ENCODE measurements around the gene NOP10. TPM values are rescaled to one million over a fixed set of nuclear protein-coding genes. Genes with fewer than 3 reads are reported as not detected.
A peak's percentile ranks its signal among the peaks of the same experiment; 100 is the strongest.

Gene NOP10
- total RNA-seq, 1 donor from 2014 or later = 116 TPM

DNA sequence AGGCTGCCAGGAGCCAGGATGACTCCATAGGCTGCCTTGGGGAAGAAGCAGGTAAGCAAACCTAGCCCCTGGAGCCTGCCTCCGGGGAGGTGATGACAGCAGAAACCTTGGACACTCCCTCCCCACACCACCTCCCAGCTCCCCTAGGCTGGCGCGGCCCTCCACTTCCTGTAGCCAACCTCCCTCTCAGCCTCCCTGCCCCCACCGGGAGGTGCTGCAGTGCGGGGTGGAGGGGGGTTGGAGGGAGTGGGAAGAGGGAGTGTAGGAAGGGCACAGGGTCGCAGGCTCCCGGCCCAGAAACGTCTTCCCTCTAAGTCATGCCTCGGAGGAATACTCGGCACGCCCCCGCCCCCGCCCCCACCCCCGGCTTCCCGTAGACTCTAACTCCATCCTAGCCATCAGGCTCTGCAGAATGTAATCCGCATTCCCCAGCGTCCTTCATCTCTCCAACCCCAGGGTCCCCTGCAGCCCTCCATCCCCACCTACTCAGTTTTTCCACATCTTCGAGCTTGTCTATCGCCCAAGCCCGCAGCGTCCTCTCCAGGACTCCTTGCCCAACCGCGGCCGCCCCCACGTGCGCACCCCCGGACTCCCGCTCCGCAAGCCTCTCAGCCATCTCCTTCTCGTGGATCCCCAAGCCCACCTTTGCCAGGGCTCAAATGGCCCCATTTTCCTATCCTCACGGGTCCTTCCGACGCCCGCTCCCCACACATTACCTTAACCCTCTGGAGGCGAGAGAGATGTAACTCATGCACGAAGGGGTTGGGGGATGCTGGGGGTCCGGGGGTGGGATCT lies 23.5 kb upstream of the NOP10 start:
- H3K4me3 Mint-ChIP-seq = peak overlapping the region; percentile 94
- CTCF ChIA-PET = interaction anchor here (0.7 to 5.2 kb wide), 12 partner anchors 8 to 303 kb away, joined by 3 to 78 read pairs (median 4); partner anchors contain the start of genes EMC7, NOP10, NUTM1 and PGBD4
- no peaks in the 10 kb centered on the region for H3K9me3 Mint-ChIP-seq
- H3K36me3 Mint-ChIP-seq (ENCODE audit: low read depth) = peaks cover 24% of the 10 kb centered on the region
- POLR2A ChIA-PET = interaction anchor here (0.6 to 4.3 kb wide), 19 partner anchors 10 to 1180 kb away, joined by 3 to 64 read pairs (median 4); partner anchors contain the start of genes AQR, DPH6, EMC7 and GOLGA8B
- ATAC-seq (ENCODE audit: low read depth) (no peak), DNase-seq (peak; percentile 27)
- intact Hi-C loops (cut with micrococcal nuclease) = loop anchor here (1.0 to 10.0 kb wide), 11 partner anchors 23 to 618 kb away; partner anchors contain the start of genes GOLGA8A, KATNBL1, NOP10 and NUTM1
- TF ChIP-seq, protein P1, sequence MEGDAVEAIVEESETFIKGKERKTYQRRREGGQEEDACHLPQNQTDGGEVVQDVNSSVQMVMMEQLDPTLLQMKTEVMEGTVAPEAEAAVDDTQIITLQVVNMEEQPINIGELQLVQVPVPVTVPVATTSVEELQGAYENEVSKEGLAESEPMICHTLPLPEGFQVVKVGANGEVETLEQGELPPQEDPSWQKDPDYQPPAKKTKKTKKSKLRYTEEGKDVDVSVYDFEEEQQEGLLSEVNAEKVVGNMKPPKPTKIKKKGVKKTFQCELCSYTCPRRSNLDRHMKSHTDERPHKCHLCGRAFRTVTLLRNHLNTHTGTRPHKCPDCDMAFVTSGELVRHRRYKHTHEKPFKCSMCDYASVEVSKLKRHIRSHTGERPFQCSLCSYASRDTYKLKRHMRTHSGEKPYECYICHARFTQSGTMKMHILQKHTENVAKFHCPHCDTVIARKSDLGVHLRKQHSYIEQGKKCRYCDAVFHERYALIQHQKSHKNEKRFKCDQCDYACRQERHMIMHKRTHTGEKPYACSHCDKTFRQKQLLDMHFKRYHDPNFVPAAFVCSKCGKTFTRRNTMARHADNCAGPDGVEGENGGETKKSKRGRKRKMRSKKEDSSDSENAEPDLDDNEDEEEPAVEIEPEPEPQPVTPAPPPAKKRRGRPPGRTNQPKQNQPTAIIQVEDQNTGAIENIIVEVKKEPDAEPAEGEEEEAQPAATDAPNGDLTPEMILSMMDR (IDR thresholded peaks at IDR 0.05) = no peak
- peak overlapping the region; percentile 72 for H3K27ac Mint-ChIP-seq
- H3K4me1 Mint-ChIP-seq = peaks cover 45% of the 10 kb centered on the region
- no peaks in the 10 kb centered on the region for H3K27me3 Mint-ChIP-seq

DNA sequence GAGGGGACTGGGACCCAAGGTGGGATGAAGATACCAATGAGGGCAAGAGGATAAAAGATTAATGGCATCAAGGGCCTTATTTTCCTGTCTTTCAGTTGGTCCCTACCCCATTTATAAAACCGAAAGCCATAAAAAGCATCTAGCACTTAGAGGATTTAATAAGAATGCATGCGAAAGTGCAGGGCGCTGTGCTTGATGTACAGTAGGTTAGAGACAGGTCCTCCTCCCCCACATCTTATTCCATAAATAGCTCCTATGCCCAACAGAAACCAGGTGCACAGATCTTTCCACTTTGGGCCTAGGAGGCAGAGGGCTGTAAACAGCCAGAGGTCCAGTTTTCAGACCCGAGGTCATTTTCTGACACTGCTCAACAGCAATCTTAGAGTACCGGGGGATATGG lies 22.9 kb upstream of the NOP10 start:
- no peak for DNase-seq
- CTCF ChIA-PET = interaction anchor here (4.2 to 5.2 kb wide), 2 partner anchors 22 to 124 kb away, joined by 32 to 78 read pairs; partner anchors contain the start of genes NOP10 and NUTM1
- Mint-ChIP-seq H3K36me3 (ENCODE audit: low read depth) (peaks cover 24% of the 10 kb centered on the region), H3K27me3 (no peaks in the 10 kb centered on the region), H3K4me1 (peaks cover 45% of the 10 kb centered on the region), H3K4me3 (peak overlapping the region; percentile 94), H3K9me3 (no peaks in the 10 kb centered on the region), H3K27ac (no peak overlapping the region)
- TF ChIP-seq, protein P1 (IDR thresholded peaks at IDR 0.05) = no peak
- intact Hi-C loops (cut with micrococcal nuclease) = loop anchor here (2.0 to 10.0 kb wide), 3 partner anchors 34 to 619 kb away; partner anchors contain the start of genes GOLGA8A and ZNF770
- ATAC-seq (ENCODE audit: low read depth) = no peak
- POLR2A ChIA-PET = interaction anchor here (0.6 to 4.3 kb wide), 7 partner anchors 9 to 304 kb away, joined by 3 to 64 read pairs (median 5); partner anchors contain the start of genes EMC7, NOP10, NUTM1 and PGBD4

DNA sequence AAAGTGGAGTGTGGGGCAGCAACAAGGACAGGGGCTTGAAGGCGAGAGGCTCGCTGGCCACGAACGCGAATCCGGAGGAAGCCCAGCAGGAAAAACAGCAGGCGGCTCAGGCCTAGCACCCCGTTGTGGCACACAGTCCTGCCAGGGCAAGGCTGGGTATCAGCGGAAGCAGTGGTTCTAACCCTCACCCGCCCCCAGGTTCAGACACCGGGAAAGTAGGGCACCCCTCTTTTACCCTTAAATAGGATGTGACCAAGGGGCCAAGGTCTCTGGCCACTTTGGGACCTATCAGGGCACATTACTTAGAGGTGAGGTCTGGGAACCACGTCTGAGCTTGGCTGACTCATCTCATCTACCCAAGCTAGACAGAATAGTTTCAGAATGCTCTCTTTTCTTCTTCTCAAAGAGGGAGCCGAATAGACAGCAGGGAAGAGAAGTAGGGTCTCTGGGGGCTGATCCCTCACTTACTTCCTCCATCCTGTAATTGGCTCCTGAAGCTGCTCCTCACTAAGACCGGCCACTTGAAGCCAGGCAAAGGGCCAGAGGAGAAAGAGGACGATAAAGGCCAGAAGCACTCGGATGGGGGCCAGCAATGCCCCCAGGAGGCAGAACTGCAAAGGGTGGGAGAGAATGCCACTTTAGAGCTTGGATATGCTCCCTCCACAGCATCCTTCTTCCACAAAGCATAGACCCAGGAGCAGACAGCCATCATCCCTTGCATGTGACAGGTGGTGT lies 22.3 kb upstream of the NOP10 start:
- Mint-ChIP-seq H3K9me3 (no peaks in the 10 kb centered on the region), H3K4me3 (peak overlapping the region; percentile 94), H3K27ac (no peak overlapping the region), H3K4me1 (peaks cover 42% of the 10 kb centered on the region), H3K36me3 (ENCODE audit: low read depth) (peaks cover 28% of the 10 kb centered on the region), H3K27me3 (no peaks in the 10 kb centered on the region)
- DNase-seq (no peak), ATAC-seq (ENCODE audit: low read depth) (no peak)
- TF ChIP-seq, protein P1 (IDR thresholded peaks at IDR 0.05) = no peak
- ChIA-PET CTCF (interaction anchor here (4.2 to 5.2 kb wide), 2 partner anchors 22 to 123 kb away, joined by 32 to 78 read pairs; partner anchors contain the start of genes NOP10 and NUTM1), POLR2A (interaction anchor here (0.6 to 4.3 kb wide), 6 partner anchors 9 to 303 kb away, joined by 3 to 64 read pairs (median 4); partner anchors contain the start of genes EMC7, NOP10, NUTM1 and PGBD4)
- intact Hi-C loops (cut with micrococcal nuclease) = loop anchor here (5.0 to 10.0 kb wide), 2 partner anchors 33 to 620 kb away; partner anchors contain the start of gene ZNF770

DNA sequence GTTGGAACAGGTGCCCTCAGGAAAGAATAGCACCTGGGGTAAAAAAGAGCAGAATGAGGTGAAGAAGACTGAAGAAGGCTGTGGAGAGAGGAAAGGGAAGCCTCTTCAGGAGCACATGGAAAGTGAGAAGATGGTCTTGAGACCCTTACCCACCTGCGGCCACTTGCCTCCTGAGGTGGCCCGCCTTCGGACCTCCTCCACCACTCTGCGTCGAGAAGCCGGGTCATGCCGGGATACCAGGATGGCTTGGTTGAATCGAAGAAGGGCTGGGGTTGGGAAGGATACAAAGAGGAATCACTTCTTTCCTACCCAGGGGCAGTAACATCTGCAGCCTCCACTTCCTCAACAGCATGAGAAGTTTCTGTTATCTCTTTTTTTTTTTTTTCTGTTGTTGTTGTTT lies 21.1 kb upstream of the NOP10 start:
- DNase-seq (no peak), ATAC-seq (ENCODE audit: low read depth) (no peak)
- Mint-ChIP-seq H3K36me3 (ENCODE audit: low read depth) (peaks cover 38% of the 10 kb centered on the region), H3K9me3 (no peaks in the 10 kb centered on the region), H3K4me1 (peaks cover 32% of the 10 kb centered on the region), H3K4me3 (no peak overlapping the region), H3K27ac (no peak overlapping the region), H3K27me3 (no peaks in the 10 kb centered on the region)
- TF ChIP-seq, protein P1 (IDR thresholded peaks at IDR 0.05) = no peak
- ChIA-PET CTCF (no interaction called here), POLR2A (interaction anchor here (0.6 to 0.7 kb wide), 3 partner anchors 20 to 97 kb away, joined by 3 to 4 read pairs (median 3); partner anchors contain the start of genes NOP10 and NUTM1)
- intact Hi-C loops (cut with micrococcal nuclease) = loop anchor here (10.0 kb wide), 1 partner anchor 621 kb away; the partner anchor contains the start of gene ZNF770
